D721Med (cell line): Measurements from ENCODE around the gene KLHDC3.
A peak's percentile ranks its signal among the peaks of the same experiment; 100 is the strongest.

ENCODE experiments used
- DNase-seq: peaks from one replicate; pipeline ENCODE4 v3.0.0; 2011; ENCODE audit warnings: low spot score; ENCODE audit not compliant: insufficient read length
- FAIRE-seq: peaks from 2 replicates; lab custom pipeline; 2011; peaks lifted over from hg19 to GRCh38; lab: Jason Lieb, UNC
- TF ChIP-seq, protein P1 (sequence below): IDR thresholded peaks from 2 replicates; pipeline ENCODE4 v1.5.1; 2012; ENCODE audit warnings: mild to moderate bottlenecking, control low read depth; ENCODE audit not compliant: insufficient read depth; ENCODE audit errors: missing control alignments

Gene KLHDC3

DNA sequence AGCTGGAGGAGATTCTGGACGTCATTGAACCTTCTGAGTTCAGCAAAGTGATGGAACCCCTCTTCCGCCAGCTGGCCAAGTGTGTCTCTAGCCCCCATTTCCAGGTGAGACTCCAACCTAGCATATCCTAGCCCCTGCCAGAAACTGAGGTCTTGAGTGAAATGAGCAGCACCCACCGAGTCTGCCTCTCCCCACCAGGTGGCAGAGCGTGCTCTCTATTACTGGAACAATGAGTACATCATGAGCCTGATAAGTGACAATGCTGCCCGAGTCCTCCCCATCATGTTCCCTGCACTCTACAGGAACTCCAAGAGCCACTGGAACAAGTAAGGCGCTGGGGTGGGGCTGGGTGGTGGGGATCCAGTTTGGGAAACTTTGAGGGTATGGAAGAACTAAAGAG lies 4.9 kb upstream of the KLHDC3 start:
- no peak for DNase-seq
- TF ChIP-seq, protein P1, sequence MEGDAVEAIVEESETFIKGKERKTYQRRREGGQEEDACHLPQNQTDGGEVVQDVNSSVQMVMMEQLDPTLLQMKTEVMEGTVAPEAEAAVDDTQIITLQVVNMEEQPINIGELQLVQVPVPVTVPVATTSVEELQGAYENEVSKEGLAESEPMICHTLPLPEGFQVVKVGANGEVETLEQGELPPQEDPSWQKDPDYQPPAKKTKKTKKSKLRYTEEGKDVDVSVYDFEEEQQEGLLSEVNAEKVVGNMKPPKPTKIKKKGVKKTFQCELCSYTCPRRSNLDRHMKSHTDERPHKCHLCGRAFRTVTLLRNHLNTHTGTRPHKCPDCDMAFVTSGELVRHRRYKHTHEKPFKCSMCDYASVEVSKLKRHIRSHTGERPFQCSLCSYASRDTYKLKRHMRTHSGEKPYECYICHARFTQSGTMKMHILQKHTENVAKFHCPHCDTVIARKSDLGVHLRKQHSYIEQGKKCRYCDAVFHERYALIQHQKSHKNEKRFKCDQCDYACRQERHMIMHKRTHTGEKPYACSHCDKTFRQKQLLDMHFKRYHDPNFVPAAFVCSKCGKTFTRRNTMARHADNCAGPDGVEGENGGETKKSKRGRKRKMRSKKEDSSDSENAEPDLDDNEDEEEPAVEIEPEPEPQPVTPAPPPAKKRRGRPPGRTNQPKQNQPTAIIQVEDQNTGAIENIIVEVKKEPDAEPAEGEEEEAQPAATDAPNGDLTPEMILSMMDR = peak; percentile 34

DNA sequence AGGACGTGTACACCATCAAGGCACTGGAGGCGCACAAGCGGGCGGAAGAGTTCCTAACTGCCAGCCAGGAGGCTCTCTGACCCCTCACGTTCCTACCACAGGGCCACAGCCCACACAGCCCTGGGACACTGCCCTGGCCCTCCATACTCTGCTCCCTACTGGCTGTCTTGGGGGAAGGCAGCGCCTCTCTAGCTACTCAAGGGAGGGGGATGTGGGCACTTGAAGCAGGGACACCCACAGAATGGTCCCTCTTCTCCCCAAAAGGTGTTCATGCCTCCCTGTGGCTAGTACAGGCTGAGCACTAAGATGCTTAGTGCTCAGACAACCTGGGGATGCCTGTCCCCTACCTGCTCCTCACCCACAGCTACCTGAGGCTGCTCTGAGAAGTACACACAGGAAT lies 2.8 kb upstream of the KLHDC3 start:
- TF ChIP-seq, protein P1 = no peak
- no peak for FAIRE-seq
- DNase-seq = no peak

More for the DNA sequence above, 4.9 kb upstream of the KLHDC3 start:
- FAIRE-seq = no peak

DNA sequence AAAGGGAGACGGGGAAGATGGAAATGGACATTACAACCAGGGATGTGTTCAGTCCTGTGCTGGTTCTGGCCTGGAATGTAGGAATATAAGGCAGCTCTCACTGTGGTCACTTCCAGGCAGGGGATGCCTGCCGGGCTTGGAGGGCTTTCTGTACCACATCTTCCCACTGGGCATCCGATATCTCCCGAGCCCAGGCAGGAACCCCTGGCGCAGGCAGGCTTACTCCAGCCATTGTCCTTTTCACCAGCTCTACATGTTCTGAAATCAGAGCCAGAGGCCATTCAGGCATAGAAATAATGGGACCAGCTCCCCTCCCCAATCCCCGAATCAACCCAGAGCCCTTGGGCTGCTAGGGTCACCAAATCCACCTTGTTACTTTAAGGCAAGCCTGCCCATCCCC lies 1.7 kb upstream of the KLHDC3 start:
- no peak for DNase-seq
- no peak for FAIRE-seq
- TF ChIP-seq, protein P1 = no peak

DNA sequence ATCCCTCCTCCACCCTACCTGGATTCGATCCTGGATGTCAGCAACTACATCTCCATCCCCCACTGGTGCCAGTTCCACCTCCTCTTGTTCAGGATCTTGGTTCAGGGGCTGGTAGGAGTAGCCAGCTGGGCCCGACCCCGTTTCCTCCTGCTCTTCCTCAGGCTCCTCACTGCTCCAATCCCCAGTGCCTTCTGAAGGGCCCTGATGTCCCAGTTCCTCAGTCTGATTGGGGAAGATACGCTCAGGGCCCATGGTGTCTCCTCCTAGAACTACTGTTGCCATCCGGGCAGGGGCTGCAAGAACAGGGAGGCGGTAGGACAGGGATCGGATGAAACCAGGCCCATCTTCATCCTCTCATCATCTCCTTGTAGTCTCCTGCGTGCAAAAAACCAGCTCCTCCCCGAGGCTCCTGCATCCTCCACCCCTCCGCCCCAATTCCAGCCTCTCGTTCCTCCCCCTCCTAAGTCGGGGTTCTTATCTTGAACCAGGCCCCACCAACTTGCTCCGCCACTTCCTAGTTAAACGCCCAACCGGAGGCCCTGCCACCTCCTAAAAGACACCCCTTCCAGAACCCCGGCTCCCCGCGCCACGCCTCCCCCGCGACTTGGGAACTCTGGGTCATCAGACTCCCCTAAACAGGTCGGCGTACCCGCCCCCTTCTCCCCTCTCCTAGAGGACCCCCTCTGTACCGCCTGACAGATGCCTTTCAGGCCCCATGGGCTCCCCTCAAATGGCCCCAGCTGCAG lies 779 bp upstream of the KLHDC3 start:
- FAIRE-seq = no peak
- TF ChIP-seq, protein P1 = no peak

DNA sequence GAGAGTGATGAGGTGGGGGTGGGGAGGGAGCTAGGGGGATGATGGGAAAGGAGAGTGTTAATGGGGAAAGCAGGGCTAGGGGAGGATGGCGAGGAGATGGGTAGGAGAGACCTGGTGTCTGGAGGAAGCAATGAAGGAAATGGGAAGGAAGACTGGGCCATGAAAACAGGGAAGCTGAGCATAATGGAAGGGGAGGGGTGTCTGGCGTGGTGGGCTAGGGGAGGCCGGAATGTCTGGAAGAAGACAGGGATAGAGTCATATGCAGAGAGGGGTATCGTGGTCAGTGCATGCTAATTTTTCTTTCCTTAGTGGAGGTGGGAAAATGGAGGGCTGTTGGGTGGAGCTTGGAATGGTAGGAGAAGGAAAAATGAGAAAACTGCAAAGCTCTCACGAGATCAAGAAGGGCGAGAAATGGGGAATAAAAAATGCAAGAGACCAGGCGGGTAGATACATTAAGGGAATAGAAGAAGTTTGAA lies 423 bp downstream of the KLHDC3 start:
- FAIRE-seq (no peak), DNase-seq (peak; percentile 68)
- TF ChIP-seq, protein P1 = no peak

More for the DNA sequence above, 779 bp upstream of the KLHDC3 start:
- no peak for DNase-seq

DNA sequence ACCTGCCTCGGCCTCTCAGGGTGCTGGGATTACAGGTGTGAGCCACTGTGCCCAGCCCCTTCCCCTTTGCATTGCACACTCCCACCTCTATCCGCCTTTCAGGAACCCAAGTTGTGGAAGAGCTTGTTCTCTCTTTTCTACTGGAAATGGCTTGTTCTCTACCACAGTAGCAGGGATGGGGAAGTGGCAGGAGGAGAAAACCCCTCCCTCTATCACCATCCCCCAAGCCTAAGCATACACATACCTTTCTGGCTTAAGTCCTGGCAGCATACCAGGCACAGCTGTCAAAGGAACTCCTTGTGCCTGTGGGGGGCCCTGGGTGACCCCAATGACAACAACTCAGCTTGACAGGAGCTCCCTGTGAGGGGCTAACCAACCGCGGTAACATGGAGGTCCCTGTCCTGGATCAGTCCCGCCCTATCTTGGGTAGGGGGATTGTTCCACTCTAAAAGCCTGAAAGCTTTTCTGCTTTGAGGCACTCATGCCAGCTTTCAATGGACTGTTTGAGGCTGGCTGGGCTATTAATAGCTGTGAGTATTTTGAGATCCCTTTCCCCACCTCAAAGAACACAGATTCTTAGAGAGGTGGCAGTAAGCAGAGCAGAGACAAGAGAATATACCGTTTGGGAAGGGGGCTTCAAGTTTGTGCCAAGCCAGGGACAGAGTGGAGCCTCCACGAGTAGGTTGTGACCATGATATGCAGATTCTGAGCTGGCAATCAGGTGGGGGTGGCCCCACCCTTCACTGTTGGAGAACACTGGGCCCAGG lies 2.3 kb downstream of the KLHDC3 start:
- DNase-seq (no peak), FAIRE-seq (no peak)
- TF ChIP-seq, protein P1 = no peak
